ENCODE results near the gene CNTNAP1.
"Not testable (repeated sequence)": the region's sequence is repeated elsewhere in the genome, so short reads cannot be mapped to it uniquely, and the experiment has no call there.

Gene CNTNAP1

DNA sequence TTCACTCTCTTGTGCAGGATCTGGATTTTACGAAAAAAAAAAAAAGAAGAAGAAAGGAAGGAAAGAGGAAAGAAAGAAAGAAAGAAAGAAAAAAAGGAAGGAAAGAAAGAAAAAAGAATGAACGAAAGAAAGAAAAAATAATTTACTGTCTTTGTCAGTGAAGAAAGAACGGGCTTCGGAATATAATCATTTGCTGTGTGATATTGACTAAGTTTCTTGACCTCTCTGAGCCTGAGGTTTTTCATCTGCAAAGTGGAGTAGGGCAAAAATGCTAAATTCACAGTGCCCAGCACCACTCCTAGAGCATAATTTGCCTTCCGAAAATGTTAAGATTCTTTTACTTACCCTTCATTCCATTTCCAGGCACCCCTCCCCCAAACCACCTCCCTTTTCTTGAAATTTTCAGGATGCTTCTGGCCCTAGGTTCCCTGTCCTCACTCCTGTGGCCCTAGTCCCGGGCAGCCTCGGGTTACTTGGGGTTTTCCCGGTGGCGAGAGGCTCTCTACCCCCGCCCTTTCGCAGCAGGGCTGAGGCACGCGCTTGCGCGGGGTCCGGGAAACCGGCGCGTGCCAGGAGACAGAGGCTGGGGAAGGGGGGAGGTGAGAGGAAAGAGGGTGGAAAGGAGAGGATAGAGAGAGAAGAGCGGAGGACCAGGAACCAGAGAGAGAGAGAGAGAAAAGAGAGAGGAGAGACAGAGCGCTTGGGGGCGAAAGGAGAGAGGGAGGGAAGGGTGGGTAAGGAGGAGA lies at the start of gene CNTNAP1:
TSS of gene CNTNAP1 (plus strand) at position 556 of the 746 bp plus-strand sequence. CDS start 299 bp downstream, outside the sequence.
- DNase-seq (ENCODE audit: low spot score): peak; percentile 93

DNA sequence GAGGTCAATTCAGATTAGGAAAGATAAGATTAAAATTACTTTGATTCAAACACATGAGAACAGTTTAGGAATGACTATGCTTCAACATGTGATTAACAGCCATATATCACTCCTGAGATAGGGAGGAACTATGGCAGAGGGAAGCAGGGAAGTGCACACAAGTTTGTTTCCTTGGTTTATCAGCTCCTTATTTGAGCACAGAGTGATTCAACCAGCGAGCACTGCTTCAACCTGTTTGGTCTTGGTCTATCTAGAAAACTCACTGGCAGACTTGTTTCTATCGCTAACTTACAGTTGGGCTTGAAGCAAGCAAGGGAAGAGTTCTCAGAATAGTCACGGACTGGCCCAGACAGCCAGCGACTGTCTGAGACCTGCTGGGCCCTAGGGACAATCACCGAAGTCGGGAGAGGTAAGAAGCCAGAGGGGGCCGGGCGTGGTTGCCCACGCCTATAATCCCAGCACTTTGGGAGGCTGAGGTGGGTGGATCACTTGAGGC lies 49.3 kb upstream of the CNTNAP1 start:
- no peak for DNase-seq (ENCODE audit: low spot score)

DNA sequence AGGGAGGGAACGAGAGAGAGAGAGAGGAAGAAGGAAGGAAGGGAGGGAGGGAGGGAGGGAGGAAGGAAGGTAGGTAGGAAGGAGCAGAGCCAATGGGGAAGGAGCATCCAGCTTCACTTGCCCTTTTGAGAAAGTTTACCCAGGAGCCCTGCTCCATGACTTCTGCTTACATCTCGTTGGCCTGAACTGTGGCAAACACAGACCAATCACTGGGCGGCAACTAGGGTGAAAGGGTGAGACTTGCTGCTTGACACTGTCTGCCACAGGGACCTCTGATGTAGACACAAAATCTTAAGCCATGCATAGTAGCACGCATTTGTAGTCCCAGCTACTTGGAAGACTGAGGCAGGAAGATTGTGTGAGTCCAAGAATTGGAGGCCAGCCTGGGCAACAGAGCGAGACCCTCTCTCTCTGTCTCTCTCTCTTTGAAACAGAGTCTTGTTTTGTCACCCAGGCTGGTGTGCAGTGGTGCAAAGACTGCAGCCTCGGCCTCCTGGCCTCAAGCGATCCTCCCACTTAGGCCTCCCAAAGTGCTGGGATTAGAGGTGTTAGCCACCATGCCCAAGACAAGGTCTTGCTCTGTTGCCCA lies 42.7 kb upstream of the CNTNAP1 start:
- no peak for DNase-seq (ENCODE audit: low spot score)

DNA sequence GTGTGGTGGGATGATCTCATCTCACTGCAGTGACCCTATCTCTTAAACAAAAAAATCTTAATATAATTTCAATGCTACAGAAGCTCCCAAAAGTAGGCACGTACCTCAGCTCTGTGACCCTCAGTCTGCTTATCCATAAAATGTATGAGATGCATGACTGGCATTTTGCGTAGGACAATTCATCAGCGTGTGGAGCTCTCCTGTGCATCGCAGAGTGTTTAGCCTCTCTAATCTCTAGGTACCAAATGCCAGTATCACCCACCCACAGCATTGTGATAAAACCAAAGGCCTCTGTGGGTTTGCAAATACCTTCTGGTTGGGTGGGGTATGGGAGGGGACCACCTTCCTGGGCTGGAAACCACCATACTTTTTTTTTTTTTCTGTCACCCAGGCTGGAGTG lies 42.2 kb upstream of the CNTNAP1 start:
- DNase-seq (ENCODE audit: low spot score): no peak

DNA sequence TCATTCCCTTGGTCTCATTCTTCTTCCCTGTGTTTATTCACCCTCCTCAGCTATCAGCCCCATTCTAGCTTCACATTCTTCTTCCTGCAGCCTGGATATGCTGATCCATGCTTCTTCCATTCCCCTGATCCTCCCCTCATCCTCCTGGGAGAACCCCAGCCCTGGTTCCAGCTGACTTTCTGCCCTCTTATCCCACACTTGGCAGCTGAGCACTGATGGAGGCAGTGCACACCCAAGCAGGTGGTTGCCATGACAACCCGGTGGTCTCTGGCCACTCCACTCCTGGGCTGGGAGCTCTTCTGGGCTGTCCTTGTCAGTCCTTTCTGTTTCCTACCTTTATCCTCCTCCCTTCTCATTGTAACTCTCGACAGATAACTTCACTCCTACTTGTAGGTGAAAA lies 40.0 kb upstream of the CNTNAP1 start:
- no peak for DNase-seq (ENCODE audit: low spot score)

DNA sequence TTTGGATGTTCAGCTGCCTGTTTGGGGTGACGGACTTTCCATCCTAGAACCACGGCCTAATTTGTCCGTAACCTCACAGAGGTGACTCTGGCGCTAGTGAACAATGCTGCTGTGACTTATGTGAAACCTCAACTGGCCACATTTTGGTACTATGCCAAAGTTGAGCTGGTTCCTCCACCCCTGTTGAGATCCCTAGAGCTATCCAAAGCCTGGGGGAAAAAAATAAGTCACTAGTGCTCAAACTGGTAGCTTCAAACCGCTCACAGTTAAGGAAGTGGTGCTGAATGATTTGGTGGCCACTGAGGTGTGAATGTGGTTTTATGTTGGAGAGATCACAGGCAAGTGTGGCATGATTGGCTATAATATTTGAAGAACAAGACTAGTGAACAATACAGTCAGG lies 34.6 kb upstream of the CNTNAP1 start:
- no peak for DNase-seq (ENCODE audit: low spot score)

DNA sequence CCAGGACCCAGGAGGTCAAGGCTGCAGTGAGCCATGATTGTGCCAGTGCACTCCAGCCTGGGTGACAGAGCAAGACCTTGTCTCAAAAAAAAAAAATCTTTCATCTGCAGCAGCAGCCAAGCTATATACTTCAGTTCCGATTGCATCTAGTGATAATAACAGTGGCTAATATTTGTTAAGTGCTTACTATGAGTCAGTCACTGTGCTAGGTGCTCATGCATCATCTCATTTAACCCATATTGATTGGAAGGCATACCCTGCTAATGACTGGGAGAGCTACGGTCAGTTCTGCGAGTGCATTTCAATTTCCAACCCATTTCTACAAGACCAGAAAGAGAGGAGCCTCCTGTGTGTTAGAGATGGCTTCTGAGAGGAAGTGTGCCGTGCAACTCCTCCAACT lies 30.9 kb upstream of the CNTNAP1 start:
- DNase-seq (ENCODE audit: low spot score): no peak

DNA sequence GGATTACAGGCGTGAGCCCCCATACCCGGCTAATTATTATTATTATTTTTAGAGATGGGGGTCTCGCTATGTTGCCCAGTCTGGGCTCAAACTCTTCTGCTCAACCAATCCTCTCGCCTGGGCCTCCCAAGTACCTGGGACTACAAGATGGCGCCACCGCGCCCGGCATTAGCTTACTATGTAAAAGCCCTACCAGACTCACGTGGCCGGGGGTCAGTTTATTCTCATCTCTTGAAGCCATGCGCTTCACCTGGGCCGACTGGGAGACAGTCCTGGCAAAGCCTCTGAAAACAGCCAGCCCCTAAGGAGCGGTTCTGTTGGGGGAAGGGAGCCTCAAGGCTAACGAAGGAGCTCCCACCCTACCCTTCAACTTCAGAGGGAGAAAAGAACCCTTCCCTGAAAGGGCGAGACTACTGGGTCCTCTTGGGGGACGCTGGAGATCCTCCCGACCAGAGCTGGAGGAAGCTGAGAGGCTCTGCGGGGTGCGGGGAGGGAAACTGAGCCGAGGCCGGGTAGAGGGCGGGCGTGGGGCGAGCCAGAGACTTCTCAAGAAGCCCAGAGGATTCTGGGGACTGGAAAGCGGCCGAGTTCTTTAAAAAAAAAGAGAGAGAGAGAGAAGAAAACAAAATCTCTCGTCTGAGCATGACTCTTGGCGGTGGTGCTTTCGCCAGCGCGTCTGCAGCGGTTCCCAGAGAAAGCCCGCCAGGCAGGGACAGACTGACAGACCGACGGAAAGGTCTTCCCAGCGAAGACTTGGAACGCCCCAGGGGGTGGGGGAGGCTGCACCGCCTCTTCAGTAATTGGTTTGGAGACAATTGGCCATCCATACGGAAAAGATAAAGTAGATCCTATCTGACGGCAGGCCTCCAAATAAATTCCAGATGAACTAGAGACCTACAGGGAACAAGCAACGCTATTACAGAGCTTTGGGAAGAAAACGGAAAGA lies 28.9 kb upstream of the CNTNAP1 start:
- DNase-seq (ENCODE audit: low spot score): peak; percentile 62

DNA sequence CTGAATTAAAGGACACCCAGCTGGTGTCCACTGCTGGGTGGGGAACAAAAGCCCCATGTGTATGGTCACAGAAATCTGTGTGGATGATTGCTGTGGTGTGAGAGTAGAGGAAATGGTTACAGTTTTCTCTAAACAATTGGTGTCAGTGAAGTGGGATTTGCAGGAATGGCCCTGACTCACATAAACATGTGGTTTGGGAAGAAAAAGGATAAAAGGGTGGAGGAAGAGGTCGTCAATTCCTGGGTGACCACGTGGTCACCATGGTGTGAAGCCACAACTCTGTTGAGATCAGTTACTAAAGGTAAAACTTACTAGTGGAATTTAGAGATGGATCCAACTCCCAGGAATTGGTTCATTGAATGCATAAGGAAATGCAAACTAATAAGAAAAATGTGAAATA lies 26.8 kb upstream of the CNTNAP1 start:
- DNase-seq (ENCODE audit: low spot score): no peak

DNA sequence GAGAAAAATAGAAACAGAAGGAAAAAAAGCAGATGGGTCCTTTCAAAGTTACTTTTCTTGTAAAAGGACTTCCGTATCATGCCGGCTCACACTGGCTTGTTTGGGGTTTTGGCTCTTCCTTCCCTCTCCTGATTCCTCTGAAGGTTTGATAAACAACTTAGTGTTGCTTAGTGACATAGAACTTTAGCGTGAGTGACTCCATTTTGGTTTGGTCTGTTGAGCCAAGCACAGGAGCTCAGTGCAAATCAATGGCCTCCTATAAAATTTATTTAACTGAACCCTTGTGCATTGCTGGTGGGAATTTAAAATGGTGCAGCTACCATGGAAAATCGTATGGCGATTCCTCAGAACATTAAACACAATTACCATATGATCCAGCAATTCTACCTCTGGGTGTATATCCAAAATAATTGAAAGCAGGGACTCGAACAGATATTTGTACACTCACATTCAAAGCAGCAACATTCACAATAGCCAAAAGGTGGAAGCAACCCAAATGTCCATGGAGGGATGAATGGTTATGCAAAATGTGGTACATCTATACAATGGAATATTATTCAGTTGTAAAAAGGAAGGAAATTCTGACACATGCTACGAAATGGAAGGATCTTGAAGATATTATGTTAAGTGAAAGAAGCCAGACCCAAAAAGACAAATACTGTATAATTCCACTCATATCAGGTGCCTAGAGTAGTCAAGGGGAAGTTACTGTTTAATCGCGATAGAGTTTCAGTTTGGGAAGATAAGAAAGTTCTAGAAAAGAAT lies 24.3 kb upstream of the CNTNAP1 start:
- DNase-seq (ENCODE audit: low spot score): no peak

DNA sequence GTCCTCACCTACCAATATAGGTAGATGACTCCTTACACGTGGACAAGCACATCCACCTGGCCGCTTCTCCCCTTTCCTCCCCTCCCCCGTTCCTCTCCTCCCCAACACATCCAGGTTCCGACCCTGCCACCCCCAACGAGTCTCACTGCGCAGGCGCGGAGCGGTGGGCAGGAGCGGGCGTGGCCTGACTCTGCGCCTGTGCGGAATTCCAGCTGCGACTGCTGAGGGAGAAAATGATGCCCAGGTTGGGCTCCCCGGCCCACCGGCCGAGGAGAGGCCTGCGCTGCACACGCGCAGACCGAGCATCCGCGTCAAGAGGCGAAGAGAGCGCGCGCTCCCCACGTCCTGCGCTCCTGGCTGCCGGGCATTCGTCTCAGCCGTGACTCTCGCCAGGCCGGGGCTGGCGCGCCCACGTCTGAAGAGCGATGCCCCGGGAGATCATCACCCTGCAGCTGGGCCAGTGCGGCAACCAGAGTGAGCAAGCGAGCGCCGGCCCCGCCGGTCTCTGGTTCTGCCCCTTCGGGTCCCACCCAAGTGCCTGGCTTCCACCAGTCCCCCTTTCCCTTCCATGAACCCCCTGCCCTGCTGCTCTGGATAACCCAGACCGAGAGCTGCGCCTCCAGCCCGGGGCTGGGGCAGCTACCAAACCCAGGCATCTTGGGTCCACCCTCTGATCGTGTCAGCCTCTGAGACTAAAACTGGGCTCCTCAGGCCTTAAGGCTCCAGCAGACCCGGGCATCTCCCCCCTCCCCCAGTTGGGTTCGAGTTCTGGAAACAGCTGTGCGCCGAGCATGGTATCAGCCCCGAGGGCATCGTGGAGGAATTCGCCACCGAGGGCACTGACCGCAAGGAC lies 23.0 kb upstream of the CNTNAP1 start, which contains the start of gene TUBG2:
TSS of gene TUBG2 (plus strand) at position 206 of the 853 bp plus-strand sequence. CDS start at position 426, 220 bp downstream.
- DNase-seq (ENCODE audit: low spot score): peak; percentile 97

DNA sequence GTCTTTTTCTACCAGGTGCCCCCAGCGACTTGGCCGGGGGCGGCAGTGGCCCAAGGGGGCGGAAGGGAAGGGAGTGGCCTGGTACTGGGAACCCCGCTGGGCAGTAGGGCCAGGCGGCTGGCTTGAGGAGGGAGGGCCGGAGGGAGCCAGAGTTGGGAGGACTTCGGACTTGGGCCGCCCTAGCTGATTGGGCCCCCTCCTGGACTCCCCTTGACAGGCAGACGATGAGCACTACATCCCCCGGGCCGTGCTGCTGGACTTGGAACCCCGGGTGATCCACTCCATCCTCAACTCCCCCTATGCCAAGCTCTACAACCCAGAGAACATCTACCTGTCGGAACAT lies 22.4 kb upstream of the CNTNAP1 start:
- DNase-seq (ENCODE audit: low spot score): not testable (repeated sequence)

DNA sequence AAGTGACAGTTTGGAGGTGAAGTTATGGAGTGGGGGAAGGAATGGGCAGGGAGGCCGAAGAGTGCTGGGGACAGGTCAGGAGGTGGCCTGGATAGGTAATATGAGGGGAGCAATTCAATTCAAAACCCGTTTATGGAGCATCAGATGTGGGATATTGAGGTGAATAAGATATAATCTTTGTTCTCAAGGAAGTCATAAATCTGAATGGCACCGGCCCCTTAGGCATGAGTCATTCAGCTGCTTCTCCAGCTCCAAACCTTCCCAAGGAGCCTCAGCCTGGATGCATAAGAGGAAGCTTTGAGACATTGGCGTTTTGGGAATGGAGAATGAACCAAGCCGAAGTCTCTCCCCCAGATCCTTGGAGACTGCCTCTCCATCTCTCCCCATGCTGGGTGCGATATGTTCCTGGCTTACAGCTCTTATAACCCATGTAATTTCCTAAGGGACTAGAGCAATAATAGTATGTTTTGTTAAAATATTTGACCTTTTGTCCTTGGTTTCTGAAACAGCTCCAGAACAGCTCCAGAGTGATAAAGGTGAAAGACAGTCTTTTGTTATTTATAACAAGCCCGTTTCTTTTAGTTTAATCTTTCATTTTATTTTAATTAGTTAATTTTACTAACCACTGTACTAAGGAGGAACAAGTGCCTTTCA lies 21.5 kb upstream of the CNTNAP1 start:
- DNase-seq (ENCODE audit: low spot score): peak; percentile 77

DNA sequence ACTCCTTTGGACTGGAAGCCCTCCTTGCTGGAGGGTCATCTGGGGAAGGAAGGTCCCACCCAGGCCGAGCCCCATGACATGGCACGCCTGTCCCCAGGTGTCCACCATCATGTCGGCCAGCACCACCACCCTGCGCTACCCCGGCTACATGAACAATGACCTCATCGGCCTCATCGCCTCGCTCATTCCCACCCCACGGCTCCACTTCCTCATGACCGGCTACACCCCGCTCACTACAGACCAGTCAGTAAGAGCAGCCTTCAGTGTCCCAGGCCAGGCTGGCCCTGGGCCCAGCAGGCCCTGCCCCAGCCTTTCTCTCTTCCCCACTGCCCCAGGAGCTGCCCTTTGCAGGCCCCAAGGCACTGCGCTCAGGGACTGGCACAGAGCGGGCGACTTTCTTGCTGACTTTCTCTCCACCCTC lies 16.7 kb upstream of the CNTNAP1 start:
- no peak for DNase-seq (ENCODE audit: low spot score)

DNA sequence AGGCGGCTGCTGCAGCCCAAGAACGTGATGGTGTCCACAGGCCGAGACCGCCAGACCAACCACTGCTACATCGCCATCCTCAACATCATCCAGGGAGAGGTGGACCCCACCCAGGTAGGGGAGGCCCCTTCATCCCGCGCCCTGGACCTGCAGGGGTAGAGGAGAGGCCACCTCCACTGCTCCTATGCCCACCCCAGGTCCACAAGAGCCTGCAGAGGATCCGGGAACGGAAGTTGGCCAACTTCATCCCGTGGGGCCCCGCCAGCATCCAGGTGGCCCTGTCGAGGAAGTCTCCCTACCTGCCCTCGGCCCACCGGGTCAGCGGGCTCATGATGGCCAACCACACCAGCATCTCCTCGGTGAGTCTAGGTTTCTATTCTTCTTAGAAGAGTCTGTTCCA lies 16.2 kb upstream of the CNTNAP1 start:
- DNase-seq (ENCODE audit: low spot score): not testable (repeated sequence)

DNA sequence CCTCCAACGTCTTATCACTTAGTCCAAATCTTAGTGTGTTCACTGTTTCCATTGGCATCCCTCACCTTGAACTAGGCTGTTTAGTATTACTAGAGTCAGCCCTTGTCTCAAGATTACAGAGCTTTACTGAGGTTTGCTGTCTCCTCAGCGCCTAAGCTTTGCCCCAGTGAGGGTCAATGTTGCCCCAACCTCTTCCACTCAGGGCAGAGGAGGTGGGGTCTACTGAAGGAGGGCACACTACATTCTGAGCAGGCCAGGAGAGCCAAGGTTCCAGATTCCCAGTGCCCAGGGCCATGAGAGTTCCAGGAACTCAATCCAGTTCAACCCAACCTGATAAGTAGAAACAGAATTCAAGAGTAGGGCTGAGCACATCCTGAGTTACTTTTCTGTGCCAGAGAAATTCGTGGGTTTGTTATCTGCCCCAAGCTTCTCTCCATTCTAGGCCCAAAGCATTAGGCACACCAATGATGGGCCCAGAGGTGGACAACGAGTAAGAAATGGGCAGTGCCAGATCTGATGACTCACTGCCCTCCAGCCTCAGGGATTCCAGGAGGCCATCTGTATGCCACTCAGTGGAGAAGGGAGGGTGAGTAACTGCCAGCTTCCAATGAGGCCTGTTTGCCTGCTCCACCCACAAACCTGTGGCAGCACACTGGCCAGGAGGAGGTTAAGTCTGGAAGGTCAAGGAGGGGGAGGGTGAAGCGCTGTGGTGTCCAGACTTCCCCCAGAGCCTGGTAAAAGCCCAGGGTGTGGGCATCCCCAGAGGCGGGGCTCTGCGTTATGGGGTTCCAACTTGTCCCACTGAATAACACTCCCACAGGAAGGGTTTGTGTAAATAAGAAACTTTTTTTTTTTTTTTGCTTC lies 15.0 kb upstream of the CNTNAP1 start:
- peak; percentile 93 for DNase-seq (ENCODE audit: low spot score)

DNA sequence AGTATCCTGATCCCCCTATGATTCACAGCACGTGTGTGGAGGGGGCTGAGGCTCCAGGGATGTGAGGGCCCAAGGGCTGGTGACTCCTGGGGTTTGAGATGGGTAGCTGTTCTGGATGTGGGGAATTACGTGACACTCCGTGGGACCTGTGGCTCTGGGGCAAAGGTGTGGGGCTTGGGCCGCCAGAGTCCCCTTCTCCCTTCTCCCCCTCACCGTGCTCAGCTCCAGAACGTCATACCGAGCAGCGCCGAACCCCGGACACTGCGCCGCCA lies 12.7 kb upstream of the CNTNAP1 start:
- DNase-seq (ENCODE audit: low spot score): no peak

DNA sequence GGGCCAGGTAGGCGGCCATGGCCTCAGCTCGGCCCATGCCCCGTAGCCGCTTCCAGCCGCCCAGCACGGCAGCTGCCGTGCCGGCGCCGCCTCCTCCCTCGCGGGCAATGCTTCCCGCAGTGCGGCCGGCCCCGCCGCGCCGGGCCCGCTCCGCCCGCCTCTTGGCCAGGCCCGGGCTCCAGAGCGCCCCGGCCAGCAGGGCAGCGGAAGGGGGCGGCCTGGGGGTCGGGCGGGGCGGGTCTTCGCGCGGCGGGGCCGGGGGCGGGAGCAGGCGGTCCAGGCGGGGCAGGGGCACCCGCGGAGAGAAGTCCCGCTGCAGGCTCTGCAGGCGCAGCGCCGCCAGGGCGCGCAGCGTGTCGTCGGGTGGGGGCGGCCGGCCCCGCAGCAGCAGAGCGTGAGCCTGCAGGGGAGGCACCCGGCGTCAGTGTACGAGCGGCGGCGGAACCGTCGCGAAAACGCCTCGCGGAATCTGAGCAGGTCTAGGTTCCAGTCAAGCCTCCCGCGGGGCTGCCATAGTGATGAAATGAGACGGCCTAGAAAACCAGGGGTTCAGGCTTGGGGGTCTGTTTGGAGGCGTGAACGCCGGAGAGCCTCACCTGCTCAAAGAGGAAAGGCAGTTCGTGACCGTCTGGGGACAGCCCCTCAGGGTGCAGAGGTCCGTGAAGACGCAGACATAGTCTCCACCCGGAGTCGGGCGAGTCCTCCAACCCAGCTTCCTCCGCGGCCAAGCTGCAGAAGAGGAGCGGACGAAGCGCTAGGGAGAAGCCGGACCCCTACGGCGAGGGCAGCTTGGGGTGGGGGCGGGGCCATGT lies 12.1 kb upstream of the CNTNAP1 start:
- DNase-seq (ENCODE audit: low spot score): no peak
